GM23338 (cell line): ENCODE measurements around the gene SORCS3.
"Not testable (repeated sequence)": the region's sequence is repeated elsewhere in the genome, so short reads cannot be mapped to it uniquely, and the experiment has no call there.

Experiments
- CREB1 ChIP-seq: fragments of 250-450 bp; sonication (Bioruptor Pico); IDR thresholded peaks from 2 replicates; pipeline ENCODE4 v1.5.0; 2020; ENCODE audit warnings: low read depth, mild to moderate bottlenecking, moderate library complexity
- EZH2 ChIP-seq: fragments of 200-600 bp; sonication (generic); IDR thresholded peaks from one replicate; pipeline ENCODE4 v1.8.0; 2017; ENCODE audit warnings: antibody characterized with exemption, mild to moderate bottlenecking, low read depth; ENCODE audit not compliant: unreplicated experiment
- EZH2phosphoT487 ChIP-seq: fragments of 200-600 bp; sonication (generic); IDR thresholded peaks from one replicate; pipeline ENCODE4 v1.8.1; 2018; ENCODE audit warnings: antibody characterized with exemption; ENCODE audit not compliant: unreplicated experiment
- JUNB ChIP-seq: IDR thresholded peaks from one replicate; pipeline ENCODE4 v1.6.1; 2016; ENCODE audit warnings: antibody characterized with exemption; ENCODE audit not compliant: unreplicated experiment
- NANOG ChIP-seq: IDR thresholded peaks from 2 replicates; pipeline ENCODE4 v1.6.1; 2016; ENCODE audit warnings: antibody characterized with exemption, borderline replicate concordance
- POLR2AphosphoS5 ChIP-seq: IDR thresholded peaks from 2 replicates; pipeline ENCODE4 v1.6.1; 2016; ENCODE audit warnings: antibody characterized with exemption, low read depth
- REST ChIP-seq: IDR thresholded peaks from one replicate; pipeline ENCODE4 v1.6.1; 2018; ENCODE audit warnings: antibody characterized with exemption; ENCODE audit not compliant: unreplicated experiment
- STAT1 ChIP-seq: IDR thresholded peaks from one replicate; pipeline ENCODE4 v1.6.1; 2016; ENCODE audit warnings: antibody characterized with exemption; ENCODE audit not compliant: unreplicated experiment
- ZNF114 ChIP-seq: fragments of 250-450 bp; sonication (Bioruptor Pico); IDR thresholded peaks from 2 replicates; pipeline ENCODE4 v1.5.0; 2020; ENCODE audit warnings: mild to moderate bottlenecking, moderate library complexity
- ZNF331 ChIP-seq: fragments of 250-450 bp; sonication (Bioruptor Pico); IDR thresholded peaks from 2 replicates; pipeline ENCODE4 v1.5.0; 2020; ENCODE audit warnings: low read depth, mild to moderate bottlenecking, moderate library complexity
- TF ChIP-seq, protein P1 (sequence below), 2 experiments: fragments of 200-600 bp in 1 of 2; sonication (generic) in 1 of 2; conservative IDR thresholded peaks; 2 replicates each; pipeline versions ENCODE4 v1.5.1 to v1.6.1; 2016 to 2017; ENCODE audit warnings: antibody characterized with exemption in 2 of 2, low read depth in 2 of 2, mild to moderate bottlenecking in 2 of 2, moderate library complexity in 1 of 2

- TF ChIP-seq JUNB; POLR2AphosphoS5; EZH2phosphoT487; EZH2; CREB1 (CRISPR knock-in tag); ZNF114 (CRISPR knock-in tag); REST; ZNF331 (CRISPR knock-in tag); STAT1; NANOG: not testable (repeated sequence)
- TF ChIP-seq, protein P1, sequence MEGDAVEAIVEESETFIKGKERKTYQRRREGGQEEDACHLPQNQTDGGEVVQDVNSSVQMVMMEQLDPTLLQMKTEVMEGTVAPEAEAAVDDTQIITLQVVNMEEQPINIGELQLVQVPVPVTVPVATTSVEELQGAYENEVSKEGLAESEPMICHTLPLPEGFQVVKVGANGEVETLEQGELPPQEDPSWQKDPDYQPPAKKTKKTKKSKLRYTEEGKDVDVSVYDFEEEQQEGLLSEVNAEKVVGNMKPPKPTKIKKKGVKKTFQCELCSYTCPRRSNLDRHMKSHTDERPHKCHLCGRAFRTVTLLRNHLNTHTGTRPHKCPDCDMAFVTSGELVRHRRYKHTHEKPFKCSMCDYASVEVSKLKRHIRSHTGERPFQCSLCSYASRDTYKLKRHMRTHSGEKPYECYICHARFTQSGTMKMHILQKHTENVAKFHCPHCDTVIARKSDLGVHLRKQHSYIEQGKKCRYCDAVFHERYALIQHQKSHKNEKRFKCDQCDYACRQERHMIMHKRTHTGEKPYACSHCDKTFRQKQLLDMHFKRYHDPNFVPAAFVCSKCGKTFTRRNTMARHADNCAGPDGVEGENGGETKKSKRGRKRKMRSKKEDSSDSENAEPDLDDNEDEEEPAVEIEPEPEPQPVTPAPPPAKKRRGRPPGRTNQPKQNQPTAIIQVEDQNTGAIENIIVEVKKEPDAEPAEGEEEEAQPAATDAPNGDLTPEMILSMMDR (conservative IDR thresholded peaks at IDR 0.05; ENCODE audit: low read depth in 2 of 2): not testable (repeated sequence)
These were observed 89.5 kb downstream of the SORCS3 start for GRCh38 chr10:104730593-104730992.
